Stimulated activated memory B cell treated with anti-CD40 and anti-IgM and Interleukin-4, amounts not matched to agents 10 μg/mL and 1 μg/mL and 100 μg/mL, for 72 hours (primary cell): Measurements from ENCODE around the gene FAM184B.

ENCODE experiments used
- ATAC-seq: fragments of 150-1000 bp; cut with Tn5 transposase; 2 replicates; pipeline ENCODE4 v1.10.0; 2021
- H3K27ac Mint-ChIP-seq: one replicate; pipeline ENCODE4 v1.8.0; 2022; ENCODE audit warnings: mild to moderate bottlenecking, mixed read lengths
- H3K27me3 Mint-ChIP-seq: one replicate; pipeline ENCODE4 v1.8.0; 2022; ENCODE audit warnings: mixed read lengths
- H3K36me3 Mint-ChIP-seq: one replicate; pipeline ENCODE4 v1.8.0; 2022; ENCODE audit warnings: mixed read lengths
- H3K4me1 Mint-ChIP-seq: one replicate; pipeline ENCODE4 v1.8.0; 2022; ENCODE audit warnings: mixed read lengths
- H3K4me3 Mint-ChIP-seq: one replicate; pipeline ENCODE4 v1.8.0; 2022; ENCODE audit warnings: mild to moderate bottlenecking, moderate library complexity, mixed read lengths
- H3K9me3 Mint-ChIP-seq: one replicate; pipeline ENCODE4 v1.8.0; 2022; ENCODE audit warnings: mixed read lengths

The FAM184B gene

DNA sequence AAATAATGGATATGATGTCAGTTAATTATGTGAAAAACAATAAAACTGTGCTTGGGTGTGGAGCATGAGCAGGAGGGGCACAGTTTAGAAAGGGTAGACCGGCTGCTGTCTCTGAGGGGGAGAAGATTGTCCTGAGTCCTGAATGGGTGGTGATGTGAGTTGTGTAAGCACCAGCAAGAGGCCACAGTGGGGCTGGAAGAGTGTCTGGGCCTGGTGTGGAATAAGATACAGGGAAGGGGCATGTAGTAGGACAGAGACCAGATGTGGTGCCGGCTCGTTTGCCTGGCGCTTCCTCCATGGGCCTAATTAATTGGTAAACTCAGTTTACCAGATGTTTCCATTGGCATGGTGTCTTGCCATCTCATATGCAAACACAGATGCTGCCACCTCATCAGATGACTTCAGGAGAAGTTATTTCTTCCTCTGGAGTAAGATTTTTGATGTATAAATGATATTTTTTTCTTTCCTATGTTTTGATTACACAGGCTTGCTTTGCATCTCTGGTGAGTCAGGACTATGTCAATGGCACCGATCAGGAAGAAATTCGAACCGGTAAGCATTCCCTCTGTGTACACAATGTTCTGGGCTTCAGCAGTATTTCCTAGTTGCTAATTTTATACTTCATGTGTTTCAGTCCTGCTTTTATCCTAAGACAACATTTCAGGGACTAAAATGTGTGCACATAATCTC, 161.9 kb downstream of the FAM184B start:
- H3K36me3 Mint-ChIP-seq = peaks cover 52% of the 10 kb centered on the region
- H3K4me1 Mint-ChIP-seq = peaks cover 34% of the 10 kb centered on the region
- H3K9me3 Mint-ChIP-seq = no peaks in the 10 kb centered on the region

DNA sequence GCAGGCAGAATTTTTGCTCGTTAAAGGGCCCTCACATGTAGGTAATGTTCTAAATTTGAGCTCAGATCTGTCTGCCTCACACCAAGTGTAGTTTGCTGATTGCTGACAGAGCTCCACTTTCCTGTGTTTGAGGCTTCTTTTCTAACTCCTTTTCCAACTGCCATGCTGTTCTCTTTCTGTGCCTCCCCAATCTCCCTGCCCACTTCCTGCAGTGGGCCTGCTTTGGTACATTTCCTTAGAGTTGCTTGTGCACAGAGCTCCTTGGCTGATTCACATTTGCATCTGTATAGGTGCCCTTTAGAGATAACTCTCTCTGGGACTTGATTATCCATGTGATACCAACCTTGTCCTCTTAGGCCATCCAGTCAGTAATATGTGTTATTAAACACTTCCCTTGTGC, 162.5 kb downstream of the FAM184B start:
- peaks cover 32% of the 10 kb centered on the region for H3K4me1 Mint-ChIP-seq

More for the DNA sequence above, 161.9 kb downstream of the FAM184B start:
- H3K4me3 Mint-ChIP-seq = no peak overlapping the region
- H3K27me3 Mint-ChIP-seq = no peaks in the 10 kb centered on the region
- H3K27ac Mint-ChIP-seq = no peak overlapping the region
- ATAC-seq = no peak

DNA sequence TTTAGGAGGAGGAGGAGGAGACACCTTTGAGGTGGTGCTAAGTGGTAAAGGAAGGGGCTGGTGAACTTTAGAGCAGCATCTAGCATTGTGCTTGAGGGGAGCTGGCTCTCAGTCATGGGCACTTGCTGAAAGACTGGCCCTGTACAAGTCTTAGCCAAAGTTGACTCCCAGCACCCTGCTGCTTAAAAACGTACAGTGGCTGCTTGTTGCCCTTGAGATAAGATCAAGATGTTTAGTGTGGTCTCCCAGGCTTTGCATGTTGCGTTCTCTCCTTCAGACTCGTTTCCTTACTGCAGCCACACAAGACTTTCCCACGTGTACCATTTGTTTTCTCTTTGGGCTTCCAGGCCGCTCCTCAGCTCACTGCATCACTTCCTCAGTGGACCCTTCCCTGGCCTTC, 165.1 kb downstream of the FAM184B start:
- Mint-ChIP-seq H3K27ac (no peak overlapping the region), H3K4me3 (peak overlapping the region; percentile 61), H3K27me3 (no peaks in the 10 kb centered on the region), H3K4me1 (peaks cover 32% of the 10 kb centered on the region), H3K9me3 (no peaks in the 10 kb centered on the region), H3K36me3 (peaks cover 28% of the 10 kb centered on the region)
- ATAC-seq = no peak

More for the DNA sequence above, 162.5 kb downstream of the FAM184B start:
- Mint-ChIP-seq H3K27ac (no peak overlapping the region), H3K4me3 (no peak overlapping the region), H3K9me3 (no peaks in the 10 kb centered on the region), H3K27me3 (no peaks in the 10 kb centered on the region), H3K36me3 (peaks cover 46% of the 10 kb centered on the region)
- no peak for ATAC-seq

DNA sequence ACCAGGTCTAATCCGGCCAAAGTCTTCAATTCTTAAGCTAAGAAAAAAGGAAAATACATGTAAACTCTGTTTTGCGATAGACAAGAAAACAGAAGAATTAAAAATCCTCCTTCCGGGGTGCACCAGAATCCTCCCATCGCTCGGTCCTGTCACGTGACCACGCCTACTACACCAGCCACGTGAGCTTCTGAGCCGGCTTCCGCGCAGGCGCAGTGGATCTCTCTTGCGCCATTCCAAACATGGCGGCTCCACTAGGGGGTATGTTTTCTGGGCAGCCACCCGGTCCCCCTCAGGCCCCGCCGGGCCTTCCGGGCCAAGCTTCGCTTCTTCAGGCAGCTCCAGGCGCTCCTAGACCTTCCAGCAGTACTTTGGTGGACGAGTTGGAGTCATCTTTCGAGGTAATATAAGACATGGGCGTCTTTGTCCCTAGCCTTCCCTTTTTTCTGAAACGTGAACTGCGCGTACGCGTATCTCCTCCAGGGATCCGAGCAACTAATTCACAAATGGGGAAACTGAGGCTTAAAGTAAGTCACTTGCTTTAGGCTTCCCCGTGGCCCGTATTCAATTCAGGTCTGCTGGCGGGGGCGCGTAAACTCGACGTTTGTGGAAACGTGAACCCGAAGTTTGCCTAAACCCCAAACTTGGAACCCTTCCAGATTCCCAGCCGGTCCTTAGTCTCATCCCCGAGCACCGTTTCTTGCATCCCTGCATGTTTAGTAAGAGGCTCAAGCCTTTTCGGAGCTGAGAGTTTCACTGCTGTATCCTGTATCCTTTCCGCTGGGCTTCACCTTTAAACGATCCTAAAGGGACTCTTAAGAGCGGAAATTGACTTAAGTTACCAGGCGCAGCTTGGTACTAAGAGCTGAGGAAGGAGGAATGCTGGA, 166.8 kb downstream of the FAM184B start, which contains the start of gene MED28:
TSS of gene MED28 (plus strand) at position 226 of the 884 bp plus-strand sequence. CDS start at position 240, 14 bp downstream.
- peaks cover 32% of the 10 kb centered on the region for H3K4me1 Mint-ChIP-seq

DNA sequence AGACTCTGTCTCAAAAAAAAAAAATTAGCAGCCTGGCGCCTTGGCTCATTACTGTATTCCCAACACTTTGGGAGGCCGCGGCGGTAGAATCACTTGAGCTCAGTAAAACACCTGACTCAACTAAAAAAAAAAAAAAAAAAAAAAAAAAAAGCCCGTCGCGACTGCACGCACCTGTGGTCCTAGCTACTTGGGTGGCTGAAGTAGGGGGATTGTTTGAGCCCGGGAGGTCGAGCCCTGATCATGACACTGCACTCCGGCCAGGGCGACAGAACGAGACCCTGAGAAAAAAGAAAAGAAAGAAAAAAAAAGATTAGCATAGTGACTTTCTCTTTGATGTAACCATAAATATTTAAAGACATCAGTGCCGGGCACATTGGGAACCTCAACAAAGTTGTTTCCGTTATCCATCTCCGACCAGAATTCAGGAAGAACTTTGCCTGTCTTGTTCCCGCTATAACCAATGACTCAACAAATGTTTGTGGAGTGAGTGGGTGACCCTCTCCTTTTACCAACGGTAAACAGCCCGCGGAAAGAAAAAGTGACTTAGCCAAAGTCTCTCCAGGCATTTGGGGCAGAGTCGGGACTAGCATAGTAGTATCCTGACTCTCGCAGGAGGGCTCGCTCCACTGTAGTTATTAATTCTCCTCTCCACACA, 167.5 kb downstream of the FAM184B start:
- peaks cover 25% of the 10 kb centered on the region for H3K4me1 Mint-ChIP-seq

More for the DNA sequence above, 166.8 kb downstream of the FAM184B start, which contains the start of gene MED28:
- Mint-ChIP-seq H3K36me3 (peaks cover 24% of the 10 kb centered on the region), H3K9me3 (no peaks in the 10 kb centered on the region), H3K27ac (peak within 1 kb of the TSS; percentile 98), H3K27me3 (no peaks in the 10 kb centered on the region), H3K4me3 (peak within 1 kb of the TSS; percentile 100)
- ATAC-seq = peak; percentile 96

DNA sequence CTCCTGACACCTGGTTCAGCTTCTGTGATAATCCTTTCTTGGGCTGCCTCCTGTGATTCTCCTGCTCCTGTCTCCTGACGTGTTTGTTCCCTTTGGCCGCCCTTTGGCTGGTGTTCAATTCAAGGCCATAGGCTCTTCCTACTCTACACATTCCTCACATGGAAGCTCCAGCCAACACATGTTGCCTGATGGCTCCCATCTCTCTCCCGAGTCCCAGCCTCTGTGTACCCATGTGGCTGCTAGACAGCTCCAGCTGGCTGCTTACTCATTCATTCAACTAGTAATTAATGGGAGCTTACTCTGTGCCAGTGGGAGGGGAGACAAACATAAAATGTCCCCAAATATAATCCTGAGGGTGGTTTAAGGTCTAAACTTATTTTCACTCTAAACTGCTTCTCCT, 176.2 kb downstream of the FAM184B start:
- Mint-ChIP-seq H3K27me3 (no peaks in the 10 kb centered on the region), H3K4me3 (no peak overlapping the region), H3K36me3 (peaks cover 28% of the 10 kb centered on the region), H3K4me1 (no peaks in the 10 kb centered on the region), H3K27ac (no peak overlapping the region), H3K9me3 (no peaks in the 10 kb centered on the region)
- ATAC-seq = no peak

More for the DNA sequence above, 167.5 kb downstream of the FAM184B start:
- Mint-ChIP-seq H3K36me3 (peaks cover 16% of the 10 kb centered on the region), H3K9me3 (no peaks in the 10 kb centered on the region), H3K27me3 (no peaks in the 10 kb centered on the region), H3K27ac (peak overlapping the region; percentile 98), H3K4me3 (peak overlapping the region; percentile 100)
- peak; percentile 75 for ATAC-seq

DNA sequence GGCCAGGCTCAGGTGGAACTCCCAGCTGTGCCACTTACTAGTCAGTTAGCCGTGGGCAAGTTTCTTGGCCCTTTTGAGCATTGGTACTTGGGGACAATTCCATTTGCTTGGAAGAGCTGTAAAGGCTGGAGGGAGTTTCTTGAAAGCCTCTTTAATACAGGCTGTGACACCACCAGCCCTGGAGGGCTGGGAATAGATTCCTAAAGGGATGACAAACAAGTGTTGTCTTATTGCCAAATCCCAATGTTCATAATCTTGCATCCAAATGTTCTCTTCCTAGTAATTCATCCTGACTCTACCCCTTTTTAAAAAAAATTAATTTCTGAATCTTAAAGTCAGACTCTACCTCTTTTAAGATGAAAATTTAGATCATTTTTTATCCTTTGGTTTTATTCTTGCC, 181.6 kb downstream of the FAM184B start:
- H3K27ac Mint-ChIP-seq = no peak overlapping the region
- no peaks in the 10 kb centered on the region for H3K27me3 Mint-ChIP-seq
- H3K4me3 Mint-ChIP-seq = no peak overlapping the region
- H3K36me3 Mint-ChIP-seq = peaks cover 34% of the 10 kb centered on the region
- H3K4me1 Mint-ChIP-seq = peaks cover 12% of the 10 kb centered on the region
- no peak for ATAC-seq
- H3K9me3 Mint-ChIP-seq = no peaks in the 10 kb centered on the region

DNA sequence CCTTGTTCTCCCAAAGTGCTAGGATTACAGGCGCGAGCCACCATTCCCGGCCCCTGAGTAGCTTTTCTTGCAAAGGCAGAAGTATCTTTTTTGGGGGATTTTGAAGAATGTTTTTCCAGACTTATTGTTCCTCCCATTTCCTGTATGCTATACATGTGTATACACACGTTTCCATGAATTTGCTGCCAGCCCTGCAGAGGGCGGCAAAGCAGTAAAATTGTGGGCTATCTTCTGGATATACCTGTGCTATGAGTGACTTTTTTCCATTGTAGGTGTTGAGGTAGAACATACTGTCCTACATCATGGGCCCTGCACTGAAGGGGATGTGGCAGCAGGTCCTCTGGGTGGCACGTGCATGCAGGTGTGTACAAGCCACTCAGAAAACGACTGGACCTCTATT, 183.9 kb downstream of the FAM184B start:
- H3K4me3 Mint-ChIP-seq = no peak overlapping the region
- H3K36me3 Mint-ChIP-seq = peaks cover 46% of the 10 kb centered on the region
- peaks cover 34% of the 10 kb centered on the region for H3K4me1 Mint-ChIP-seq
- no peaks in the 10 kb centered on the region for H3K27me3 Mint-ChIP-seq
- ATAC-seq = no peak
- no peaks in the 10 kb centered on the region for H3K9me3 Mint-ChIP-seq
- H3K27ac Mint-ChIP-seq = no peak overlapping the region

DNA sequence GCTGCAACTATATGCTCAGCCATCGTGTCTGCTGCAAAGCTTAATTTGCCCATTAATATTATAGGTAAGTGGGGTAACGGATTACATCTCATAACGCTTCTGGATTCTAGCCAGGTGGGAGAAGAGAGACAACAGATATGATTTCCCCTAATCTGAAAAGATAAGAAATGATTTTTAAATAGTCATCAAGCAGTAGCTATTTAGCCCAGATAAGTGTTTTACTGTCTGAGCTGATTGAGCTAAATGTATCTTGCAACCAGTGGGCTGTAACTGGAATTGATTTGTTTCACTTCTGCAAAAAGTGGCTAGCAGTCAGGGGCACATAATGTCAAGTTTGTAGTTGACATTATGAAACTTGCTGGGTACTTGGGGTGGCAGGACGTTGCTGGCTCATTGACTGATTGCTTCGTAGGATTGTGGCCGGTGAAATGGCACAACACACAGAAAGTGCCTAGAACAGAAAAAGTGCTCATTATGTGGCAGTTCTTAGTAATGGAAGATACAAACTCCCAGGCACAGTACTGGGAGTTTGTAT, 185.9 kb downstream of the FAM184B start:
- peaks cover 61% of the 10 kb centered on the region for H3K36me3 Mint-ChIP-seq
- H3K9me3 Mint-ChIP-seq = no peaks in the 10 kb centered on the region
- H3K4me3 Mint-ChIP-seq = peak overlapping the region; percentile 12
- H3K27me3 Mint-ChIP-seq = no peaks in the 10 kb centered on the region
- peak; percentile 98 for ATAC-seq
- H3K27ac Mint-ChIP-seq = peak overlapping the region; percentile 46
- peaks cover 47% of the 10 kb centered on the region for H3K4me1 Mint-ChIP-seq

DNA sequence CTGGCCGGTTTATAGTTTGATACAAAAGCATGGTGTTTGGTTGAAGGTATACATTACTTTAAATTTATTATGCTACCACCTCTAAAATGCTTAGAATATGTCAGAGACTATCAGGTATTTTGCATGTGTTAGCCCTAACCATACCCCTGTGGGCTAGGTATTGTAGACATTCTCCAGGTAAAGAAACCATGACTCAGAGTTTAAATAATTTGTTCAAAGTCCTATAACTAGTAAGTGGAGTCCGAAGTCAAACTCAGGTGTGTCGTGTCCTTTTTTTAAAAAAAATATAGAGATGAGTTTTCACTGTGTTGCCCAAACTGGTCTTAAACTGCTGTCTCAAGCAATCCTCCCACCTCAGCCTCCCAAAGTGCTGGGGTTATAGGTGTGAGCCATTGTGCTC, 192.1 kb downstream of the FAM184B start:
- ATAC-seq = no peak
- Mint-ChIP-seq H3K9me3 (no peaks in the 10 kb centered on the region), H3K36me3 (peaks cover 92% of the 10 kb centered on the region), H3K27me3 (no peaks in the 10 kb centered on the region), H3K4me3 (no peak overlapping the region), H3K27ac (no peak overlapping the region), H3K4me1 (peaks cover 31% of the 10 kb centered on the region)

DNA sequence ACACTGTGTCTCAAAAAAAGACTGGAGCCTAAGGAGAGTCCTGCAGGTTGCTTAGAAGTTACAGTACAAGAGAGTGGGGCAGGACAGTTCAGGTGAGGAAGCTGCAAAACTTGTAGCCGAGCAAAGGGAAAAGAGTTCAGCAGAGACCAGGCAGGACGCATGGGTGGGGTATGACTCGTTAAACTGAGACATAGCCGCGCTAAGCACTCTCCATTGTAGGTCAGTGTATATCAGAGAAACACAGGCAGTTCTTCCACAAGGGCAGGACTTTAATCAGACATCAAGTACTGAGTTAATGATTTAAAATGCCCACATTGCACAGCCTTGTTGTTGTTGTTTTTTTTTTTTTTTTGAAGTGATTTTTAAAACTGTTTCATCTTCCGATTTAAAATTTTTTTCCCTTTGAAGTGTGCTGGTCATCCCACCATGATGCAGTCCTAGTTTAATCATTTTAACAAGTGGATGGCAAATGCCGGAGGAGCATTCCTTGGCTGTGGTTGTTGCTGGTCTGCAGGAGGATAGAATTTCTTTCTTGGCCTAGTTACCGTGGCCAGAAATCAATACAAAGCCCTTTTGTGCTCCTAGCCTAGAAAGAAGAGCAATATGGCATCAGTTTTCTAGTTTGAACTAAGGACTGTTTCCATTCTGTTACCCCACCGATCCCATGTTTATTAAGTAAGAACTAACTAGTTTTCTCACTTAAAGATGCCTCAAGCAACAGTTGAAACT, 194.2 kb downstream of the FAM184B start:
- Mint-ChIP-seq H3K4me1 (peaks cover 11% of the 10 kb centered on the region), H3K4me3 (no peak overlapping the region), H3K27ac (no peak overlapping the region), H3K9me3 (no peaks in the 10 kb centered on the region), H3K36me3 (peaks cover 89% of the 10 kb centered on the region), H3K27me3 (no peaks in the 10 kb centered on the region)
- ATAC-seq = no peak

DNA sequence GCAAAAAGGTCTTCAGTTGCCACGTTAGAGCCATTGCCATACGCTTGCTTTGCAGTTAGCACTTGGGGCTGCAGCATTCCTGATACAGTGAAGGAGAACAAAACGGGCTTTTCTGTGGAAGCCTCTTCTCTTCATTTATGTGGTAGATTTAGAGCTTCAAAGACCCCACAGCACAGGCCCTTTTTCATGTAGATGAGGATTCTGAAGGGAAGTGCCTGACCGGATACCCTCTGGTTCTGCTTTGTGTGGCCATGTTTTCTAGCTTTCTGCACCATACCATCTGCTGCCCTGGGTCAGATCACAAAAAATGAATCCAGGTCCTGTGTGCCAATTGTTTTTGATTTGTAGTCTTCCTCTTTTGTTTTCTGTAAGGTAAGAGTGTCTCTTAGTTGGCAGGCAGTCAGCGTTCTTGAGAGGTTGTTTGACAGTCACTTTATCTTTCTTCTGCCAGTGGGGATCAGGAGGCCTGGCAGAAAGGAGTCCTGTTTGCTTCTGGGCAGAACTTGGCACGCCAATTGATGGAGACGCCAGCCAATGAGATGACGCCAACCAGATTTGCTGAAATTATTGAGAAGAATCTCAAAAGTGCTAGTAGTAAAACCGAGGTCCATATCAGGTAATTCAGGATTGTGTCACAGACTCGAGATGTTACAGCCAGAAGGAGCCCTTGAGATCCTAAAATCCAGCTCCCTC, 196.8 kb downstream of the FAM184B start:
- Mint-ChIP-seq H3K4me1 (peaks cover under 1% of the 10 kb centered on the region), H3K36me3 (peaks cover 79% of the 10 kb centered on the region), H3K9me3 (no peaks in the 10 kb centered on the region), H3K4me3 (no peak overlapping the region), H3K27ac (no peak overlapping the region), H3K27me3 (no peaks in the 10 kb centered on the region)
- no peak for ATAC-seq

DNA sequence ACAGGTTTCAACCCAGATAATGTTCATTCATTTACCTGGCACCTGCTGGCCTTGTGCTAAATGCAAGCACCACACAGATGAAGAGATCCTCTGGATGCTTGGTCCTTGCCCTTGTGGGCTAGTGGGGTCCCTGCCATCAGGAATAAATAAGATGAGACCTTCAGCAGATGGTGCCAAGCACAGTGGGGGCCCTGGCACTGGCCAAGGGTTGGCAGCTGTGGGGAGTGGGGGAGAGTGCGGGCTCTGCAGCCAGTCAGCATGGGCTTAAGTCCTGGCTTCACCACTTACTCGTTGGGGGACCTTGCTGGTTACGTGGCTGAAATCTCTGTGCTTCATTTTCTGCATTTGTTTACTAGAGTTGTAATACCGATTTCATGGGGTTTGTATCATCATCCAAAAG, 197.5 kb downstream of the FAM184B start:
- Mint-ChIP-seq H3K4me3 (no peak overlapping the region), H3K9me3 (no peaks in the 10 kb centered on the region), H3K27ac (no peak overlapping the region), H3K4me1 (peaks cover 8% of the 10 kb centered on the region), H3K36me3 (peaks cover 72% of the 10 kb centered on the region), H3K27me3 (no peaks in the 10 kb centered on the region)
- ATAC-seq = no peak

DNA sequence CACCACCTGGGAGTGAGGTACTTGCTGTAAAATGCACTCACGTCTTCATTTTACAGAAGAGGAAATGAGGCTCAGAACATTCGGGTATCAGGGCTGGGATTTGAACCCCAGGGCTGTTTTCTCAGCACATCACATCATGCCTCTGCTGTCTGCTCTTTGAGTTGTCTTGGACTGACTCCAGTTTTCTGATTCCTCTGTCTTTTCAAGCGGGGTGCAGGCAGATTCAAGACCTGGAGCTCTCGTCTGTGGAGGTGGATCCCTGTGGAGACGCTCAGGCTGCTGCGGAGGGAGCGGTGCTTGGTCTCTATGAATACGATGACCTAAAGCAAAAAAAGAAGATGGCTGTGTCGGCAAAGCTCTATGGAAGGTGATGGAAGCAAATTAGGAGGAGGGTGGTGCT, 198.1 kb downstream of the FAM184B start:
- H3K4me3 Mint-ChIP-seq = no peak overlapping the region
- ATAC-seq = no peak
- H3K9me3 Mint-ChIP-seq = no peaks in the 10 kb centered on the region
- peaks cover 14% of the 10 kb centered on the region for H3K4me1 Mint-ChIP-seq
- peaks cover 65% of the 10 kb centered on the region for H3K36me3 Mint-ChIP-seq
- no peaks in the 10 kb centered on the region for H3K27me3 Mint-ChIP-seq
- H3K27ac Mint-ChIP-seq = no peak overlapping the region
